COR-L47 (cell line): Measurements from ENCODE around the gene SLC9A3.

ENCODE experiments used
- DNase-seq: peaks from one replicate; lab custom pipeline; 2025; lab: John Stamatoyannopoulos, UW

SLC9A3 gene

DNA sequence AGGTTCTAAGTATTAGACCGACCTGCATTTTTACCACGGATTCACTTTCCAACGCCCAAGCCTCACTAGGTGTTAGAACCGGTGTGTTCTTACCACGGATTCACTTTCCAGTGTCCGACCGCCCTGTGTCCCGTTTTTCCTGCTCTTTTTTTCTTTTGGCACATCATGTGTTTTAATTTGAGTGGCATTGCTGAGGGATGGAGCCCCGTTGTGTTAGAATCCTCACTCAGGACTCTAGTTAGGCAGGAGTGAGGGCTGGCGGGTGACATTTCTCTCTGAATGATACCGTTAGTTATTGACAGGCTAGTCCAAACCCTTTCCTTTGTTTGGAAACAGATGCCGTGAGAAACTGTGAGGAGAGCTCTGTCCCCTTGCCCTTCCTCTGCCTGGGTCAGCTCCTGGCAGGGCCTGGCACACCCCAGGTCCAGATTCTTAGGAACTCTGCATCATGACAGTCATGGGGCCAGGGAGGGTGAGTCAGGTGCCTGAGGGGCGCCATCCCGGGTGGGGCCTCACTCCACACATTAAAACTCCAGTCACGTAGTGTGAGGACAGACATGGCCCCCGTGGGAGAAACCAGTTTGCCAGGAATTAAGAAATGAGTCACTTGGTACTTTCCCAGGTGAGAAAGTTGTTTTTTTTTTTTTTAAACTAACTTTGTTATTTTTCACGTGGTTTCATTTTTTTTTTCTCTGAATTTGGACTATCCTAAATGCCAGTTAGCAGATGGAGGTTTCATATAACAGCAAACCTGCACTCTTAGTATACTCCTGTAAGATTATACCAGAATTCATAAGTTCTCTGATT lies 65.5 kb downstream of the SLC9A3 start:
- DNase-seq: no peak

DNA sequence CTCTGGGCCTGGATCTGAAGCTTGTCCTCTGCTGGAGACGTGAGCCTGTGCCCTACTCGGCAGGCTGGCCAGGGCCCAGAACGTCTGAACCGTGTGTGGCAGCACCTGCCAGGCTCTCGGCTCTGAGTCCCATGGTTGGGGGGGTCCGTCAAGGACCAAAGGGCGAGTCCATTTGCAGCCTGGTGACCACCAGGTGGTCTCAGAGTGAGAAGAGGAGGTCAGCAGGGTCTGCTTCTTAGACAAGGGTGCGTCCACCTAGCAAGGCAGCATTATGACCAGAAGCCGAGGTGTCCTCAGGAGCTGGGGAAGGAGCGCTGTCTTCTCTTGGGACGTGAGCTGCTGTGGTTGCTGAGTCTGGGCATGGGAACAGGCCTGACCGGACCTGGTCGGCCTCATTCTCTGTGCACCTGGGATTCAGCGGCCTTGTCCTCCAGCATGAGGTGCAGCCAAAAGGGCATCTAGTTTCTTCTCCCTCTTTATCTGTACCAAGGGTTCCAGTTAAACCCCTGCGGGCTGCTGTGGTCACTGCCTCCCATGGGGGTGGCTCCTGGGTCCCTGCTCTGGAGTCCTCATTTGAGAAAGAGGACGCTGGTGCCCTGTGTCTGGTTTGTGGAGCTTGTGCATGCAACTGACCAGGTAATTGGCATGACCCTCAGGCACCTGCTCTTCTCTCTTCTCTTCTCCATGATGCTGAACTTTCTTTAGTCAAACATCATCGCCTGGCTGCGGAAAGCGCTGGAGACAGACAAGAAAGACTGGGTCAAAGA lies 66.9 kb downstream of the SLC9A3 start:
- no peak for DNase-seq

DNA sequence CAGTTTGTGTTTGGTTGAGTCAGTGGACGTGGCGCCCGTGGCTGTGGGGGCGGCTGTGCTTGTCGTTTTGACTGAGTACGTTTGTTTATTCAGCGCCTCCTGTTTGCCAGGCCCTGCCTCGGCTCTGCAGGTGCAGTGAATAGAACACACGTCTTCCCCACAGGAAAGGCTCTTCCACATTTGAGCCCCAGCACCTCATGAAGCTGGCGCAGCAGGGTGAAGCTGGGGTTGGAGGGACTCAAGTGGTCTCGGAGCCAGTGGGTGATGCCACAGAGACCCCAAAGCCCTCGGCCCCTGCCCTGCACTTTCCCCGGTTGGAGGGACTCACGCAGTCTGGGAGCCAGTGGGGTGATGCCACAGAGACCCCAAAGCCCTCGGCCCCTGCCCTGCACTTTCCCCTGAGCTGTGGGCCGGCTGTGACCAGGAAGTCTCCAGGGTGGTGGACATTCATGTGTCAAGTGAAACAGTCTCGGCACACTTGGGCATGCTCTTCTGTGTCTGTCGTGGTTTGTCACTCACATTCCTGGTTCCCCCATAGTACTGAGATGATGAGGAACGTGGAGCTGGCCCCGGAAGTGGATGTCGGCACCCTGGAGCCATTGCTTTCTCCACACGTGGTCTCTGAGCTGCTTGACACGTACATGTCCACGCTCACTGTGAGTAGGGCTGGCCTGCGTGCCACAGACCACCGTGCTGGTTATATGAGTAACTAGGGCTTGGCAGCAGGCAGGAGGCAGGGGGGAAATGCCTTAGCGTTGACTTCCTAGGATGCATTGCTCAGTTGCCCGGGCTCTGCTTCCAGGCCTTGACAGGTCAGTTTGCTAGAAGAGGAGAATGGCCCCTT lies 67.7 kb downstream of the SLC9A3 start:
- DNase-seq: no peak

DNA sequence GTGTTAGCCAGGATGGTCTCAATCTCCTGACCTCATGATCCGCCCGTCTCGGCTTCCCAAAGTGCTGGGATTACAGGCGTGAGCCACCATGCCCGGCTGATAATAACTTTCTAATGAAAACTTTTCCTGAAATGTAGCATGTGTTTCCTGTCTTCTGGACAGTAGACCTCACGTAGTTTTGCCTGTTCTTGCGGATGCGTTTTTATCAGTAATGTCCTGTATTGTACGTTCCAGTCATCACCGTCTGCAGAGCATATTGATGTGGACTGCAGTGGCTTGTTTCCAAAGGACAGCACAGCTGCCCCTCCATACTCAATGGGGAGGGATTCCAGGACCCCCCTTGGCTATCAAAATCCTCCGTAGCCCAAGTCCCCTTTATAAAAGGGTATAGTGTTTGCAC lies 68.4 kb downstream of the SLC9A3 start:
- DNase-seq: no peak

DNA sequence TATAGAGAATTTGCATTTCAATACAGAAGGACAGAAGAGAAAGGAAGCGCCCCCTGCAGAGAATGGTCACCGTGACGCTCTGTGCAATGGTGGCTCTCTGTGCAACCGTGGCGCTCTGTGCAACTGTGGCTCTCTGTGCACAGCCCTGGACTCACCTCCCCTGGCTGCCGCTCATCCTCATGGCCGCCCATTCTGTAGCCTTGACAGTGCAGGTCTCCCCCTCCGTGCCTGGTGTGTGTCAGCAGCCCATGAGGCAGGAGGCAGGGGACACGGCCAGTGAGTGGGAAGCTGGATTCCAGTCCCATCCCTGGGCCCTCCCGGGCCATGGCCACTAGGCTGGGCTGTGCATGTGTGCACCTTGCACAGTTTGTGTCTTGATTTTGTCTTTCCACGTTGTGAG lies 69.3 kb downstream of the SLC9A3 start:
- DNase-seq: no peak

DNA sequence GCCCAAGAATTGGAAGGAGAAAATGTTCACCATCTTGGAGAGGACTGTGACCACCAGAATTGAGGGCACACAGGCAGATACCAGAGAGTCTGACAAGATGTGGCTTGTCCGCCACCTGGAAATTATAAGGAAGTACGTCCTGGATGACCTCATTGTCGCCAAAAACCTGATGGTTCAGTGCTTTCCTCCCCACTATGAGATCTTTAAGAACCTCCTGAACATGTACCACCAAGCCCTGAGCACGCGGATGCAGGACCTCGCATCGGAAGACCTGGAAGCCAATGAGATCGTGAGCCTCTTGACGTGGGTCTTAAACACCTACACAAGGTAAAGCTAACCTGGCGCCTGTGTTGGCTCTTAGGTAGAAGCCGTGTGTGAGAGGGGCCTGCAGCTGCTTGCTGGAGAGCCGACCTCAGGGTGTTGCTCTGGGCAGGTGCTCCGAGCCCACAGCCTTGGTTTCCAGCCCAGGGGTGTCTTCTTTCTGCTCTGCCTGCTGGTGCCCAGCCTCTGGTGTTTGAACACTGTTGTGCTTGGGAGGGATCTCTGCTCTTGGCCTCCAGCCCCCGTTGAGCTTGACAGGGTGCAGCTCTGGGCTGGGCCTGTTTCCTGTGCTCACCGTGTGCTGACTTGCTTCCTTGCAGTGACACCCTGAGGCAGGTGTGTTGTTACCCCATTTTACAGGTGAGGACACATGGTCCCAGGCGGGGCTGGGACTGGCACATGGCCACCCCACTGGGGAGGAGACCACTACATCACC lies 70.3 kb downstream of the SLC9A3 start:
- no peak for DNase-seq

DNA sequence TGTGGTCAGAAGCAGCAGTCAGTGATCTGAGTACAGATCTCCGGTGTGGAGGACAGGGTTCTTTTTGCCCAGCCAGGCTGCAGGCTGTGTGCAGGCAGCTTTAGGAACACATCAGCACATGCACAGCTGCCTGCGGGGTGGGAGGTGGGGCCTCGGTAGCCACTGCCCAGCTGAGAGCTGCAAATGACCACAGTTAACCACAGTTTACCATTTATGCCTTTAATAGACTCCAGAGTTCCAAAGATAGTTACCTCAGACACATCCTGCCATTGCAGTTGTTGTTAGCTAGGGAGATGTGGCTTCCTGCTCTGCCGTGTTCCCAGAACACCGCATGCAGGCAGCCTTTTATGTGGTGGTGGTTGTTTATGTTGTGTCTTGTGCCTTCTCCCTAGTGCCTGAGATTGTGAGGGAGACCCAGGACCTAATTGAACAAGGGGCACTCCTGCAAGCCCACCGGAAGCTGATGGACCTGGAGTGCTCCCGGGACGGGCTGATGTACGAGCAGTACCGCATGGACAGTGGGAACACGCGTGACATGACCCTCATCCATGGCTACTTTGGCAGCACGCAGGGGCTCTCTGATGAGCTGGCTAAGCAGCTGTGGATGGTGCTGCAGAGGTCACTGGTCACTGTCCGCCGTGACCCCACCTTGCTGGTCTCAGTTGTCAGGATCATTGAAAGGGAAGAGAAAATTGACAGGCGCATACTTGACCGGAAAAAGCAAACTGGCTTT lies 71.1 kb downstream of the SLC9A3 start:
- DNase-seq: no peak

DNA sequence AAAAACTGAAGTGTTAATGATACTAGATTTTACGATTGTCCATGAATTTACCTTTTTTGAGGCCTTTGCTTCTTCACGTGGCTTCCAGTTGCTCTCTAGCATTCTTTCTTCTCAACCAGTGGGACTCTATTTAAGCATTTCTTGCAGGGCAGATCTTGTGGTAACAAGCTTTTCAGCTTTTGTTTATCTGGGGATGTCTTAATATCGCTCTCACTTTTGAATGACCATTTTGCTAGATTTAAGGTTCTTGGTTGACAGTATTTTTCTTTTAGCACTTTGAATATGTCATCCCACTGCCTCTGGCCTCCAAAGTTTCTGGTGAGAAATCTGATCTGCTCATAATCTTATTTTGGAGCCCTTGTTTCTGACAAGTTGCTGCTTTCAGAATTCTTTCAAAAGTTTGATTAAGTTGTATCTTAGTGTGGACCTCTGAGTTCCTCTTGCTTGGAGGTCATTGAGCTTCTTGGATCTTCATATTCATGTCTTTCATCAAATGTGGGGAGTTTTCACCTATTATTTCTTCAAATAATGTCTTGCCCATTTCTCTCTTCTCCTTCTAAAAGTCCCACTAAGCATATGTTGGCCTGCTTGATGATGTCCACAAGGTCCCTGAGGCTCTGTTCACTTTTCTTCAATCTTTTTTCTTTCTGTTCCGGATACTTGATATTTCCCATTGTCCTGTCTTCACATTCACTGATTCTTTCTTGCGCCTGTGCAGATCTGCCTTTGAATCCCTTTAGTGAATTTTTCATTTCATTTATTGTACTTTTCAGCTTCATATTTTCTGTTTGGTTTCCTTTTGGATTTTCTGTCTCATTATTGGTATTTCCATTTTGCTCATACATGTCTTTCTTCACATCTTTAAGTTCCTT lies 72.4 kb downstream of the SLC9A3 start:
- no peak for DNase-seq

DNA sequence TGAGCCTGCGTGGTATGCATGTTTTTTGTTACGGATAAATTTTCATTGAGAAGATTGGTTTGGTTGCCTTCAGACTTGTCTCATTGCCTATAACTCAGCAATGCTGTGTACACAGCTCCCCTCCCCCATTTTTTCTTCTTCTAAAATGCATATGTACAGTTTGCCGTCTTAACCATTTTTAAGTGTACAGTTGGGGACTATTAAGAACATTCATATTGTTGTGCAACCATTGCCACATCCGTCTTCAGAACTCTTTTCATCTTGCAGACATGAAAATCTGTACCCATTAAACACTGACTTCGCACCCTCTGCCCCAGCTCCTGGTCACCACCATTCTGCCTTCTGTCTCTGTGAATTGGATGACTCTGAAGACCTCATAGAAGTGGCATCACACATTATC lies 75.1 kb downstream of the SLC9A3 start:
- no peak for DNase-seq

DNA sequence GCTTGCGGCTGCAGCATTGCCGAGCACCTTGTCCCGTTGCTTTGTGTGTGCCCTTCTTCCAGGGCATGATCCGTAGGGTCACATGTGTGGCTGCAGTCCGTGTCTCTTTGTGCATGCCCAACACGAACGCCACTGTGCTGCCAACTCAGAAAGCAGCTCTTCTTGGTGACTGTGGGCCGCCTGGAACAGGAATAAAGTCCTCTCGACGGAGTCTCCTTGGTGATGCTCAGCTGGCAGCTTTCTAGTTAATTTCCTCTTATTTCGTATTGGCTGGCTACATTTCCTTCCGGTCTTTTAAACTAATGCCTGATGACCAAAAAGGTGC lies 75.5 kb downstream of the SLC9A3 start:
- DNase-seq: no peak

DNA sequence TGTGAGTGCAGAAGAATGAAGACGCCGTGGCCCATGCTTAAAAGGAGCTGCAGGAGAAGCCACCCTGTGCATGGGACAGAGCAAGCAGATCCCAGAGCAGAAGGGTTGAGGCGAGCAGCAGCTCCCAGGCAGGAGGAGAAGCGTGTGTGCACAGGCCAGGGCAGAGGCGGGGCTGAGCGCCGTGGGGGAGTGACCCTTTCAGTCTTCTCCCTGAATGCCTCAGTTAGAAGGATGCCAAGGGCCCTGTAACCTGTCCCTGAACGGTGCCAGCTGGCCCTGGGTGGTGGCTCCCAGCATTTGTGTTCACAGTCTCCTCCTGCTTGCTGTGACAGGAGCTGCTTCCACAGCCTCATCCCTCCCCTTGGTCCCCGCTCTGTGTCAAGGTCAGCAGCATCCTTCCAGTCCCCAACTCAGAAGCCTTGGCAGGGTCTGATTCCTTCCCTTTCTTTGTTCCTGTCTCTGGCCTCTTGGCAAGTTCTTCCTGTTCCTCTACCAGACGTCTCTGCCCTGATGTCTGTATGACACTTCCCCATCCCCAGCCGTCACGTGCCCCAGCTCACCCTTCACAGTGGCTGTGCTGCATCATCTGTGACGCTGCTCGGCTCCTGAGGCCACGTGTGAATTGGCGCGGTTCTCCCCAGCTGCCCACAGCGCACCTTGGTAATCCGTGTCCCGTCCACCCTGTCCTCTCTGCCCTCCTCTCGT lies 76.0 kb downstream of the SLC9A3 start:
- no peak for DNase-seq

DNA sequence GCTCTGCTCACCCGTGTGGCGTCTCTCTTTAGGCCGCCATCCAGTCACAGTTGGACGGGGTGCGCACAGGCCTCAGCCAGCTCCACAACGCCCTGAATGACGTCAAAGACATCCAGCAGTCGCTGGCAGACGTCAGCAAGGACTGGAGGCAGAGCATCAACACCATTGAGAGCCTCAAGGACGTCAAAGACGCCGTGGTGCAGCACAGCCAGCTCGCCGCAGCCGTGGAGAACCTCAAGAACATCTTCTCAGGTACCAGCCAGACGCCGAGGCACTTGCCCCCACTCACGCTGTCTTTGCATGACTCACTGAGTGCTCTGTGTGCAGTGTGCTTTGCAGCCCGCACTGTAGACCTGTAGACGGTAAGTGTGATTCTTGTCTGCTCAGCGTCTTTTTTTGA lies 76.7 kb downstream of the SLC9A3 start:
- DNase-seq: no peak

DNA sequence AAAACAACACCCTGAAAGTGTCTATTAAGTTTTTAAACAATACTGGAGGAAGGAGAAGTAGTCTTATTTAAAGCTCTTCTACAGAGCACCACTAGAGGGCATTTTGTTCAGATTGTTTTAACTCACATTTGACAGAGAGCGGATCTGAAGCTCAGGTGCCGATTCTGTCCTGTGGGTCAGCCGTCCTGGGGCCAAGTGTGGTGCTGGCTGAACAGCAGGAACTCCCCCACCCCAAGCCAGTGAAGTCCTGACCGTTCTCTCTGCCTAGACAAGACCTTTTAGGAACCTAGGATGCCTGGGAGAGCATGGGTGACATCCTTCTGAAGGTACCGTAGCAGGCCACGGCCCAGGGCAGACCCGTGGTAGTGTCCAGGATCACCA lies 77.4 kb downstream of the SLC9A3 start:
- peak; percentile 59 for DNase-seq

DNA sequence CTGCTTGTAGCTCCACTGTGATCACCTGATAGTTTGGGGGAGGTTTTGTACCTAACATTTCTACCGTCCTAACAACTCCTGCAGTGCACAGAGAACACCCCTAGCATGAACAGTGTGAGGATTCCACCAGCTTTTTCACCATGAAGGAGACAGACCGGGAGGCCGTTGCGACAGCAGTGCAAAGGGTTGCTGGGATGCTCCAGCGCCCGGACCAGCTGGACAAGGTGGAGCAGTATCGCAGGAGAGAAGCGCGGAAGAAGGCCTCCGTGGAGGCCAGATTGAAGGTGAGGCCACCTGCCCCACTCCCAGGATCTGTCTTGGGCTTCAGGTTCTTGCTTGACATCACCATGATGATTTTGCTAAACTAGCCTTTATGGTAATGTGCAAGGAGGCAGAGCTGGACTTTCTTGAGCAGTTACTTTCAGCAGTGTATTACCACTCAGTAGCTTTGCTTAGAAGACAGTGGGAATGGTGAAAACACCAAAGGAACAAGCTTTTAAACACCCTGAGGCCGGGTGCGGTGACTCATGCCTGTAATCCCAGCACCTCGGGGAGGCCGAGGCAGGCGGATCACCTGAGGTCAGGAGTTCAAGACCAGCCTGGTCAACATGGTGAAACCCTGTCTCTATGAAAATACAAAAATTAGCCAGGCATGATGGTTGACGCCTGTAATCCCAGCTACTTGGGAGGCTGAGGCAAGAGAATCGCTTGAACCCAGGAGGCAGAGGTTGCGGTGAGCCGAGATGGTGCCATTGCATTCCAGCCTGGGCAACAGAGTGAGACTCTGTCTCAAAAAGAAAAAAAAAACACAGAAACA lies 78.0 kb downstream of the SLC9A3 start:
- DNase-seq: no peak

DNA sequence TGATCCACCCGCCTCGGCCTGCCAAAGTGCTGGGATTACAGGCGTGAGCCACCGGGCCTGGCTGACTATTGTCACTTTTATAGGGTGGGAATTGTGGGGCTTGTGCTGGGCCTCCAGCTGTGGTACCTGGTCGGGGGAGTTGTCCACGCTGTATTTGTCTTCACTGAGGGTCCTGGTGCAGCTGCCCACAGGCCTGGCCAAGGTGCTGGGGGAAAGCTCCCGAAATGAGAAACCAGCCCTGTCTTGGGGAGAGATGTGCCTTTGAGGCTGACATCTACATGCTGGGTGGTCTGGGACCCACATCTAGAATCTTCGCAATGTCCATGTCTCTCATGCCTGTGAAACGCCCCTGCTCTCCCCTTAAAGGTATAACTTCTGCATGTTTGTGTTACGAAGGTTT lies 78.7 kb downstream of the SLC9A3 start:
- no peak for DNase-seq

DNA sequence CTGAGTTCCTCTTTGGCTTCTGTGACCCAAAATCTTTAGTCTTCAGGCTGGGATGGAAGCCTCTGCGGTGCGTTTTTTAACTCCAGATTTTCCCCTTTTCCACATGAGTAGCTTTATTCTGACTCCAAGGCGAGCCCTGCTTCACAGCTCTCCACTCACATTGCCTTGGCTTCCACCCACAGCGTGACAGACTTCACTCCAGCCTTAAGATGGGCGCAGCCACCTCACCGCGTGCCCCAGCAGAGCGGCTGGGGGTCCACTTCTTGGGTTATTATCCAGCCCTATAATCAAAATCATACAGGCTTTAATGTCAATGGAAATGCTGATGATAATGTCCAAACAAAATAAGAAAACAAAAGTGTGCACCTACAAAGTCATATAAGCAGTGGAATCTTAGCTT lies 80.0 kb downstream of the SLC9A3 start:
- DNase-seq: no peak

DNA sequence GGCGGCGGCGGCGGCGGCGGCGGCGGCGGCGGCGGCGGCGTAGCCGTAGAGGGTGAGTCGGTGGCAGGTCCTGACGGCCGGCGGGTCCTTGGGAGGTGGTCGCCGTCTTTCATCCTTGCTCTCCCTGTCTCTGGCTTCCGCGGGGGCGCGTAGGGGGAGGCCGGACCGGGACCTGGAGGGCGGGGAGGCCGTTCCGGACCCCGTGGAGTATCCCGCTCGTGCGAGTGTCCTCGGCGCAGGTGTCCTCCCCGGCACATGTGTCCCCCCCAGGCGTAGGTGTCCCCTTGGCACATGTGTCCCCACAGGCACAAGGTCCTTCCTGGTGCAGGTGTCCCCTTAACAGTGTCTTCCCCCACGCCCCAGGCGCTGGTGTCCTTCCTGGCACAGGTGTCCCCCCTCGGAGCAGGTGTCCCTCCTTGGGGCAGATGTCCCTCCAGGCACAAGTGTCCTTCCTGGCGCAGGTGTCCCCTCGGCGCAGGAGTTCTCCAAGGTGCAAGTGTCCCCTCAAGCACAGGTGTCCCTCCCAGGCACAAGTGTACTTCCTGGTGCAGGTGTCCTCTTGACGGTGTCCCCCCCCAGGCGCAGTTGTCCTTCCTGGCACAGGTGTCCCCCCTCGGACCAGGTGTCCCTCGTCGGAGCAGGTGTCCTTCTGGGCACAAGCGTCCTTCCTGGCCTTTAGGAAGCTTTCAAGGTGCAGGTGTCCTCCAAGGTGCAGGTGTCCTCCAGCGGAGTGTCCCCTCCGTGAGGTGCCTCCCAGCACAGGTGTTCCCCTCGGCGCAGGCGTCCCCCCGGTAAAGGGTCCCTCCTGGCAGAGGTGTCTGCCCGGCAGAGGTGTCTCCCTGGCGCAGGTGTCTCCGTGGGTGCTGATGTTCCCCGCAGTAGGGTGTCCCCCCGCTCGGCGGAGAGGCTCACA lies 80.8 kb downstream of the SLC9A3 start:
- peak; percentile 34 for DNase-seq
